Adipose tissue (tissue), 3 donors: ENCODE results near the gene FBRSL1. TPM values are rescaled to one million over a fixed set of nuclear protein-coding genes. Genes with fewer than 3 reads are reported as not detected.
"Not testable (repeated sequence)": the region's sequence is repeated elsewhere in the genome, so short reads cannot be mapped to it uniquely, and the experiment has no call there.

ENCODE experiments used
- H3K27ac ChIP-seq: one replicate; pipeline ENCODE4 v1.5.1; 2013; ENCODE audit warnings: low read depth, low read length
- WGBS, 3 donors: extraction: QIAGEN DNeasy Blood & Tissue Kit; methylation state at CpG; one replicate each; pipeline ENCODE4 v1.1.7; 2013; 5-methylcytosine and 5-hydroxymethylcytosine counted together
- polyA plus RNA-seq, 3 donors: library from polyadenylated mRNA; stranded (reverse); fragments of 200-250 nt; gene quantifications; one replicate each; pipeline ENCODE4 v1.2.3, GENCODE V29; 2013
- donor health status: healthy with polysubstance abuse.
- donor health status: Bipolar disorder and iron deficiency.
- donor health status: healthy.

The FBRSL1 gene
- polyA plus RNA-seq, 3 donors: 14.7 to 26.9 (median 20.5) TPM

DNA sequence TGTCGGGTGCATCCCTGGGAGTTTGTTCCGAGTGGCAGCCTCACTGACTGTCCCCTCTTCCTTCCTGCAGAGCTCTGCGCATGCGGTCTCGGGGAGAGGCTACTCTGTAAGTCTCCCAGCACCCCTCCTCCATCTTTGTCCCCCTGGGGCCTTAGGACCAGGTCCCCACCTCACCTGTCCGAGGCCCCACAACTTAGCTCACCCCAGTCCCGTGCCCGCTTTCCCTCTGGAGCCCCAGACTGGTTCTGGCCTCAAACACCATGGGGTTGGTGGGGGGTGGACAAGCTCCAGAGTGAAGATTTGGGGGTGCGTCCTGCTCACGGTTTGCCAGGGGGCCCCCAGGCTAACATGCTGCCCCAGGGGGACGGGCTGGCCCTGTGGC, 37.9 kb downstream of the FBRSL1 start:
- no peak overlapping the region for H3K27ac ChIP-seq
- 92 to 97% (median 95%) methylated on average over 11 of the region's 11 CpGs for WGBS, 3 donors

DNA sequence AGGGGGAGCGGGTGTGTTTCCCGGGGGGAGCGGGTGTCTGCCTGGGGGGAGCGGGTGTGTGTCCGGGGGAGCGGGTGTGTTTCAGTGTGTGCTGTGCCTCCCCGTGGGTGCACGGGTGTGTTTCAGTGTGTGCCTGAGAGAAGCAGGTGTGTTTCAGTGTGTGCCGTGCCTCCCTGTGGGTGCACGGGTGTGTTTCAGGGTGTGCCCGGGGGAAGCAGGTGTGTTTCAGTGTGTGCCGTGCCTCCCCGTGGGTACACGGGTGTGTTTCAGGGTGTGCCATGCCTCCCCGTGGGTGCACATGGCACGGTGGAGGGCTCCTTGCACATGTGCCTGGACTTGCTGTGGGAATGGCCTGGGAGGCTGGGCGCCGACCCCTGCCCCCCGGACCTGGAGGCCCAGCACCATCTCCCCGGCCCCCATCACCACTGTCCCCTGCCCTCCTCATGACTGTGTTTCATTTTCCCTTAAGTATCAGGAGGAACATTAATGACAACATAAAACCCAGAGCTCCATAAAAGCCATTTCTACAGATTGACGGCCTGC, 38.7 kb downstream of the FBRSL1 start:
- 90 to 95% (median 94%) methylated on average over 20 to 21 of the region's 21 CpGs for WGBS, 3 donors
- no peak overlapping the region for H3K27ac ChIP-seq

DNA sequence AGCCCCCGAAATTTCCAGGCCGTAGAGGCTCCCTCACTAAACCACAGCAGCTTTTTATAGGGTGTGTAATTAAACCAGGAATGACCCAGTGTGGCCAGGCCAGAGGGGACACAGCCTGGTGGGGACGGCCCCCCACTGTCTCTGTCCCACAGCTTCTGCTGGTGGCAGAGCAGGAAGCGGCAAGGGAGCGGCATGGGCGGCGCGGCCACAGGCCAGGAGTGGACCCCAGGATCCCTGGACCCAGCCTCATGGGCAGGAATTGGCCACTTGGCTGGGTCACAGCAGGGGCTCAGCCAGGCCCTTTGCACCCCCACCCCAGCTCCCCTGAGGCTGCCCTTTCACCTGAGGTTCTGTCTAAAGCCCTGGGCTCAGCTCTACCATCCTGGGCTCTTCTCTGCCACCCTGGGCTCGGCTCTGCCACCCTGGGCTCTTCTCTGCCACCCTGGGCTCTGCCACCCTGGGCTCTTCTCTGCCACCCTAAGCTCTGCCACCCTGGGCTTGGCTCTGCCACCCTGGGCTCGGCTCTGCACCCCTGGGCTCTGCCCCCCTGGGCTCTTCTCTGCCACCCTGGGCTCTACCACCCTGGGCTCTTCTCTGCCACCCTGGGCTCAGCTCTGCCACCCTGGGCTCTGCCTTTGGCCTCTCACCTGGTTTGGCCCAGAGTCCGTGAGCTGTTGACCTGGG, 39.3 kb downstream of the FBRSL1 start:
- no peak overlapping the region for H3K27ac ChIP-seq
- 92 to 94% (median 92%) methylated on average over 11 of the region's 11 CpGs for WGBS, 3 donors

DNA sequence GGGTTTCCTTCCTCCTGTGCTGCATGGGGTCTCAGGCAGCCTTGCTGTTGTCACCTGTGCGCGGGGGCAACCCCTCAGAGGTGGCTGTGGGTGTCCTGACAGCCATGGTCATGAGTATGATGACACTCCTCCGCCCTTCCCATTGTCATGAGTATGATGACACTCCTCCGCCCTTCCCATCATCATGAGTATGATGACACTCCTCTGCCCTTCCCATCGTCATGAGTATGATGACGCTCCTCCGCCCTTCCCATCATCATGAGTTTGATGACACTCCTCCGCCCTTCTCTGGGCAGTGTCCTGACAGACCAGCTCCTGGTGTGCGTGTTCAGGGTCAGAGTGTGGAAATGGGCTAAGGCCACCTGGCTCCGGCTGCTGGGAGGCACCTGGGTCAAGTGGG, 40.0 kb downstream of the FBRSL1 start:
- 87 to 91% (median 88%) methylated on average over 10 of the region's 10 CpGs for WGBS, 3 donors
- H3K27ac ChIP-seq: no peak overlapping the region

DNA sequence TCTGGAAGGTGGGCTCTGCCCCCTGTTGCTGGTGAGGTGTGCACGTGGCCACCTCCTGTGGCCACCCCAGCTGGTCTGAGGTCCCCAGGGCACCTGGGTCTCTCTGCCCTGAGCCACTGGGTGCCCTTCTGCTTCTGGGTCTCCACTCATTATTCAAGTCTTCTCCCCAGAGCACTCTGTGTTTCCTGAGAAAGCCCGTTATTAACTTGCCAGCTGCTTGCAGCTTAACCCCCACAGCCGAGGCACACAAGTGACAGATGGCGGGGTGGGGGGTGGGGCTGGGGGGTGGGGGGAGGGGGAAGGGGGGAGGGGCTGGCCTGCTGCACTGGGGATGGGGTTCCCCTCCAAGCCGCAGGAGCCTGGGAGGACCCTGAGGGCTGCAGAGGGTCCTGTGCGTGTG, 40.5 kb downstream of the FBRSL1 start:
- WGBS, 3 donors: 82 to 92% (median 83%) methylated on average over 4 to 6 of the region's 6 CpGs
- no peak overlapping the region for H3K27ac ChIP-seq

DNA sequence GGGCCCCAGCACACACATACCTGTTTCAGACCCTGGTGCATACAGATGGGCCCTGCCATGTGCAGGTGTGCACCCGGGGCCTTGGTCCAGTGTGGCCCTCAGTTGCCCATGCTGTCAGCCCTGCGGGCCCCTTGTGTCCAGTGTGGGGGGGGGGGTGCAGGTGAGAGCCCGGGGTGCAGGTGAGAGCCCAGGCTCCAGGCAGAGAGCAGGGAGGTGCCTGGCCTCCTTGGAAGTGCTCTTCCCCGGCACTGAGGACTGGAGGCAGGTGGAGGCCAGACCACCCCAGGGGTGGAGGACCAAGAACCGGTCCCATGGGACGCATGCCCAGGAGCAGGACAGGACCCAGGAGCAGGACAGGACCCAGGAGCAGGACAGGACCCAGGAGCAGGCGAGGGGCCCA, 40.9 kb downstream of the FBRSL1 start:
- 90 to 98% (median 96%) methylated on average over 7 of the region's 7 CpGs for WGBS, 3 donors
- no peak overlapping the region for H3K27ac ChIP-seq

DNA sequence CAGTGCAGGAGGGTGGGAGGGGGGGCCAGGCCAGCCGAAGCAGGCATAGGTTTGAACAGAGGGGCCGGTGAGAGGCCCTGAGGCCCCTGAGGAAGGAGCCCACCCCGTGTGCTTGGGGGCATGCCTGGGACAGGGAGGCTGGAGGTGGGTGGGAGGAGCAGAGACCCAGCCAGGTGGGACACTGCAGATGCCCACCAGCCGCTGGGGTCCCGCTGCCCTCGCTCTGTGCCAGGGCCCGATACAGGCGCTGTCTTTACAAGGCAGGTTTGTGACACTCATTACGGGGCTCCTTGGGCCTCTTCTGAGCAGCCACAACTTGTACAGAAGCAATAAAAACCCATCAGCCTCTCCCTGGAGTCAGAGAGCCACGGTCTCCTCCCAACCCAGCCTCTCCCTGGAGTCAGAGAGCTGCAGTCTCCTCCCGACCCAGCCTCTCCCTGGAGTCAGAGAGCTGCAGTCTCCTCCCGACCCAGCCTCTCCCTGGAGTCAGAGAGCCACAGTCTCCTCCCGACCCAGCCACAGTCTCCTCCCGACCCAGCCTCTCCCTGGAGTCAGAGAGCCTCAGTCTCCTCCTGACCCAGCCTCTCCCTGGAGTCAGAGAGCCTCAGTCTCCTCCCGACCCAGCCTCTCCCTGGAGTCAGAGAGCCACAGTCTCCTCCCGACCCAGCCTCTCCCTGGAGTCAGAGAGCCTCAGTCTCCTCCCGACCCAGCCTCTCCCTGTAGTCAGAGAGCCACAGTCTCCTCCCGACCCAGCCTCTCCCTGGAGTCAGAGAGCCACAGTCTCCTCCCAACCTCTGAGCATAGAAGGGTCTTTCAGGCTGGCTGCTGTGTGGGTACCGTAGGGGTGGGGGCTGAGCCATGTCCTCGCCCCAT, 43.0 kb downstream of the FBRSL1 start:
- H3K27ac ChIP-seq: not testable (repeated sequence)
- WGBS, 3 donors: 91 to 96% (median 93%) methylated on average over 20 of the region's 20 CpGs

DNA sequence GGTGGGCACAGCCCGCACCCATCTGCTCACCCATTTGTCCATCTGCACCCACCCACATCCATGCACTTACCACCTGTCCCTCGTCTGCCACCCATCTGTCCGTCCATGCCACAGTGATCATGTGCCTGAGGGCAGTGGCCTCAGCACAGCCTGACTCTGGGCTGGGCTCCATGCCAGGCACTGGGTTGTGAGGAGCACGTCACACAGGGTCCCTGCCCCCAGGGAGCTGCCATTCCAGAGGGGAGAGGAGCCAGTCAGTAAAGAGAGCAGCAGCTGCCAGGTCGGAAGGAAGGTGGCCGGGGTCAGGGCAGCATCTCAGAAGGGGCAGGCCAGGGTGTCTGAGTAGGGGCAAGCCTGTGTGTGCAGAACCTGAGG, 43.6 kb downstream of the FBRSL1 start:
- H3K27ac ChIP-seq: no peak overlapping the region
- WGBS, 3 donors: 94 to 97% (median 97%) methylated on average over 6 of the region's 6 CpGs

DNA sequence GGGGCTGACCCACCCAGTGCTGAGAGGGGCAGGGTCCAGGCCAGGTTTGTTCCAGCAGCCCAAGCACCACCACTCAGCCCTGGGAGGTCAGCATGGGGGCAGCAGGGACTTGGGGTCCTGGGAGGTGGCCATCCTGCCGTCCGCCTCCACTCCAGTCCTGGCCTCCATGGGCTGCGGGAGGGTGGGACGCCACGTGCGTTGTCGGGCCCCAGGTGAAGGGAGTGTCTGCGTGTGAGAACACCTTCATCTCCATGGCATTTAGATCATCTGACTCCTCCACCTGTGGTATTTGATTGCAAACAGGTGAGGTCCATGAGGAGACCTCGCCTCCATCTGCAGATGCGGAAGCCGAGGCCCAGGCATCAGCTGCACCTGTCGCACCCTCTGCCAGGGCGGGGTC, 44.1 kb downstream of the FBRSL1 start:
- no peak overlapping the region for H3K27ac ChIP-seq
- 97 to 98% (median 98%) methylated on average over 13 of the region's 13 CpGs for WGBS, 3 donors

DNA sequence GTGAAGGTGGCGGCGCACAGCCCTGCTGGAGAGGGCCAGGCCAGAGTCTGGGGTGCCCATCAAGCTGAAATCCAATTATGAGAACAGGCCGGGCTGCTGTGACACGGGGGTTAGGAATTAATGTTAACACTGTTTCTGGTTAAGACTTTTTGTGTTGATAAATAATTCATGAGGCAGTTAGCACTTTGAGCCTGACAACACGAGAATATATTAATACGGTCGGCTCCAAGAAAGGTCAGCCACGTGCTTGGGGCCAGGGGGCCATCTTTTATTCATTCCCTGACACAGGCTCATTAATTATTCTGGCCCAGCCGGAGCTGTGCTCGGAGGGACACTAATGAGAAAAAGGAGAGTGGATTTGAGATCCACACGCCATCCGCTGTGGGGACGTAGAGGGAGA, 45.1 kb downstream of the FBRSL1 start:
- WGBS, 3 donors: 93 to 95% (median 93%) methylated on average over 13 of the region's 13 CpGs
- H3K27ac ChIP-seq: no peak overlapping the region

DNA sequence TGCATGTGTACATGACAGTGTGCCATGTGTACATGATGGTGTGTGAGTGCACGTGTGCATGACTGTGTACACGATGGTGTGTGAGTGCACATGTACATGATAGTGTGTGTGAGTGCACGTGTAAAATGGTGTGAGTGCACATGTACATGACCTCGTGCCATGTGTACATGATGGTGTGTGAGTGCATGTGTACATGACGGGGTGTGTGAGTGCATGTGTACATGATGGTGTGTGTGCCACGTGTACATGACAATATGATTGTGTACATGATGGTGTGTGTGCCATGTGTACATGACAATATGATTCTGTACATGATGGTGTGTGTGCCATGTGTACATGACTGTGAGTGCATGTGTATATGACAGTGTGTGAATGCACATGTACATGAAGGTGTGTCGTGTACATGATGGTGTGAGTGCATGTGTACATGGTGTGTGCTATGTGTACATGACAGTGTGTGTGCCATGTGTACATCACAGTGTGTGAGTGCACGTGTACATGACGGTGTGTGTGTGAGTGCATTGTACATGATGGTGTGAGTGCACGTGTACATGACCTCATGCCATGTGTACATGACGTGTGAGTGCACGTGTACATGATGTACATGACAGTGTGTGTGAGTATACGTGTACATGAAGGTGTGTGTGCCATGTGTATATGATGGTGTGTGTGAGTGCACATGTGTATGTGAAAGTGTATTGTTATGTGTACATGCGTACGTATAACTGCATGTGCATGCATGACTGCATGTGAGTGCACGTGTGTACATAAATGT, 46.3 kb downstream of the FBRSL1 start:
- no peak overlapping the region for H3K27ac ChIP-seq
- WGBS, 3 donors: 97 to 98% (median 97%) methylated on average over 16 of the region's 16 CpGs

DNA sequence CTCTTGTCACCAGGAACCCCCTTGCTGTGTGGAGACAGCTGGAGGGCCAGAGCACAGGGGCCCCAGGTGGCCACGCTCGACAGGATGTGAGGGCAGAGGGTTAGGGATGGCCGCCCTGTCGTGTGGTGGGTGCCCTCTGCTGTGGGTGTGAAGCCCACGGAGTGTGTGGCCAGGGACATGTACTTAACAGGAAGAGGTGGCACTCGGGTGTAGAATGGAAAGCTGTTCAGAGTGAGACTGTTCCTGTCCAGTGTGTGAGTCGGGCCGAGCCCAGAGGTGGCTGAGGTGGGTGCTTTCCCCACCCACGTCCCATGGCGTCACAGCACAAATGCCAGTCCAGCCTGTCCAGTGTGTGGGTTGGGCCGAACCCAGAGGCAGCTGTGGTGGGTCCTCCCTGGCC, 47.1 kb downstream of the FBRSL1 start:
- WGBS, 3 donors: 86 to 94% (median 89%) methylated on average over 11 of the region's 11 CpGs

DNA sequence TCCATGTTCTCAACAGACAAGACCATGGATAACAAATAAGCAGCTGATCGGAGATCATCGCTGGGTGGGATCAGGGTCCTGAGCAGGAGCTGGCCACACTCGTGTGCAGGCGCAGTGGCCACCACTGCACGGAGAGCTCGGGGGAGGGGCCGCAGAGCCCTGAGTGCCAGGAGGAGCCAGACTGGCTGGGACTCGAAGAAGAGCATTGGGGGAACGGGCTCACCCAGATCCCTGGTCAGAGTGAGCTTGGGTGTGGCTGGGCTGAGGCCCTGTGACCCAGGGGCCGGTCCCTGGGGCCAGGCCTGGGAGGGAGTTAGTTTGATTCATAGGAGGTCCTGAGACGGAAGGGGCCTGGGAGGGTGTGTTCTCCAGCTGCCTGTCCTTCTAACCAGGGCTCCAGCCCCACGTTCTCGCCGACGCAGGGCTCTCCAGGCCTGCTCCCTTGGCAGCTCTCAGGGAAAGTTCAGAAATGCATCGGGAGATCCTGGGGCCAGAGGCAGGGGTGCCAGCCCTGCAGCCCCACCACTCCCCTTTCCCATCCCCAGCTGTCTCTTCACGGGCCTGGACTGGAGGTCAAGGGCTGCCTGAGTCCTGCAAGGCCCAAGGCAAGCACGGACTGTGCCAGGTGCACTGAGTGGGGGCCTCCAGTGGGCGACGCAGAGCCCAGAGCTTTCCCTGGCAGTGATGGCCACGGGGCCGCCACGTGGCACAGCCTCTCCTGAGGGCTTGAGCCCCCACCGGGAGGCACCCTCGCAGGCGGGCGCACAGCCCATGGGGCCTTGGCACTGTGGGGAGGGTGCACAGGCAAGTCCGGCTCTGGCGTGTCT, 48.1 kb downstream of the FBRSL1 start:
- 82 to 88% (median 83%) methylated on average over 29 of the region's 29 CpGs for WGBS, 3 donors
- H3K27ac ChIP-seq: no peak overlapping the region

More for the DNA sequence above, 47.1 kb downstream of the FBRSL1 start:
- no peak overlapping the region for H3K27ac ChIP-seq

DNA sequence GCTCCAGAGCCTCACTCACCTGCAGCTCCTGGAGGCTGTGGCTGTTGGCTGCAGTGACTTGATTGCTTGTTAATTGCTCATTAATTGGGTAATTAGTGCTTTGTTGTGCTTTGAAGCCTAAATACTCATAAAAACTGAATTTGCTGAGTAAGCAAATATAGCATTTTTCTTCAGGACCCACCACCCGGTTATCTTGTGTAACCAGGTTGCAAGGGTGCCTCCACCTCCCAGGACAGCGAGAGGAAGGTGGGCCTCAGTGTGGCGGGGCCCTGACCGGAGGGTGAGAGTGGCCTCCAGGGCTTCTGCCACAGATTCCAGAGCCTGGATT, 48.7 kb downstream of the FBRSL1 start:
- 91 to 95% (median 93%) methylated on average over 4 of the region's 4 CpGs for WGBS, 3 donors
- no peak overlapping the region for H3K27ac ChIP-seq

DNA sequence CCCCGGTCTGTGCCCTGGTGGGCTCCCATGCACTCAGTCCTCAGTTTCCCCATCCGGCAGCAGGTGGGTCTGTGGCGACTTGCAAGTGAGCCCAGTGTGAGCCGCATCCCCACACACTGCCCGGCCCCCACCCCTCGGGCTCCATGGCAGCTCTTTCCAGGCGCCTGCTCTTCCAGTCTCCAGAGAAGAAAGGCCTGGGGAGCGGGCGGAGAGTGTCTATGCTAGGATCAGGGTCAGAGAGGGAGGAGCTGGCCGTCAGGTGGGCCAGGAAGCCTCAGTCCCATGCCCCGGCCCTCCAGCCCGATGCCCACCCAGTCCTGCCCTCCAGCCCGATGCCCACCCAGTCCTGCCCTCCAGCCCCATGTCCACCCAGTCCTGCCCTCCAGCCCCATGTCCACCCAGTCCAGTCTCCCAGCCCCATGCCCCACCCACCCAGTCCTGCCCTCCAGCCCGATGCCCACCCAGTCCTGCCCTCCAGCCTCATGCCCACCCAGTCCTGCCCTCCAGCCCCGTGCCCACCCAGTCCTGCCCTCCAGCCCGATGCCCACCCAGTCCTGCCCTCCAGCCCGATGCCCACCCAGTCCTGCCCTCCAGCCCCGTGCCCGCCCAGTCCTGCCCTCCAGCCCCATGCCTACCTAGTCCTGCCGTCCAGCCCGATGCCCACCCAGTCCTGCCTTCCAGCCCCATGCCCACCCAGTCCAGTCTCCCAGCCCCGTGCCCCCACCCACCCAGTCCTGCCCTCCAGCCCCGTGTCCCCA, 49.2 kb downstream of the FBRSL1 start:
- no peak overlapping the region for H3K27ac ChIP-seq
- WGBS, 3 donors: 90 to 95% (median 91%) methylated on average over 15 to 22 of the region's 23 CpGs

DNA sequence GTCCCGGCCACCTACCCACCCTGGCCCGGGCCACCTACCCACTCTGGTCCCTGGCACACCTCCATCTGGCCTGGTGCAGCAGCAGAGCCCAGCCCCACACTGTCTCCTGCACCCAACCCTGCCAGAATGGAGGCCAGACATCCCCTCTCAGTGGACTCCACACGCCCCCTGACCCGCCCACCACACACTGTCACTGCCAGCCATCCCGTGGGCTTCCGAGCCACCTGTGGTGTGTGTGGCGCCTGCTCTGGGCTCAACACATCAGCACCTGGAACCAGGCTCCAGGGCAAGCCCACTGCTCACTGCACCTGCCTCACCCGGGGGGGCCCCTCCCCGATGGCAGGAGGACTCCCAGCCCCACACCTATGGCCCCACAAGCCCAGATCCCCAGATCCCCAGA, 50.5 kb downstream of the FBRSL1 start:
- WGBS, 3 donors: 91 to 93% (median 92%) methylated on average over 9 of the region's 9 CpGs
- H3K27ac ChIP-seq: no peak overlapping the region

DNA sequence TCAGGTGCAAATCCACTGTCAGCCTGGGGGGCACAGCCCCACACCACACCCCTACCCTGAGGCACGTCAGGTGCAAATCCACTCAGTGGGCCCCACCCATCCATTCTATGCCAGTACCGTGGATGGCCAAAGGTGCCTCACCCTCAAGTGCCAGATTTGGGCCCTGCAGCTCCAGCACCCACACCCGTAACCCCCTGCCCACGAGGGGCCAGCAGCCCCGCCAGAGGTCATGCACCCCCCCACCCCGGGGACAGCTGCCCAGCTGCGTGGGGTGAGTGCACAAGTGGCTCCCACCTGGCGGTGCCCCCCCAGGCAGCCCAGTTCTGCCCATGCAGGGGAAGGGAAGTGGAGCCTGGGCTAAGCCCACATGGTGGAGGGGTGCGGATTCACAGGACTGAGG, 51.2 kb downstream of the FBRSL1 start:
- WGBS, 3 donors: 87 to 95% (median 87%) methylated on average over 8 to 9 of the region's 9 CpGs
- no peak overlapping the region for H3K27ac ChIP-seq

DNA sequence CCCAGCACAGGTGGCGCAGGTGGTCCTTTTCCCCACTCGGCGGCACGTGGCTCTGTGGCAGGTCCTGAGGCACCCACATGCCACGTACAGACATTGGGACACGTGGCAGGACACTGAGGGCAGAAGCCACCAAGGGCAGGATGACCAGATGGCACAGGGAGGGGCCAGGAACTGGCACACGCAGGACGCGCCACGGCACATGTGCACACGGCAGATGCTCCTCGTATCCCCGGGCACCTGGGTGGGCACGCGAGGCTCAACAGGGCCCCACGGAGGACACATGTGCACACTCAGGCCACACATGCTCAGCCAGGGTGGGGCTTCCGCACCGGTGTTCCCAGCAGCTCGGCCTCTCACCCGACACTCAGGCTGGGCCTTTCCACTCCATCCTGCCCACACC, 52.0 kb downstream of the FBRSL1 start:
- no peak overlapping the region for H3K27ac ChIP-seq
- WGBS, 3 donors: 95 to 97% (median 96%) methylated on average over 19 to 20 of the region's 20 CpGs
